ENCODE results near the gene TMEM53. TPM values are rescaled to one million over a fixed set of nuclear protein-coding genes. Genes with fewer than 3 reads are reported as not detected.
"Not testable (repeated sequence)": the region's sequence is repeated elsewhere in the genome, so short reads cannot be mapped to it uniquely, and the experiment has no call there.

Gene TMEM53
- total RNA-seq, 1 donor from 2014 or later, result 12.2 TPM

- H3K4me3 ChIP-seq (ENCODE audit: low read depth, low read length), result no peak overlapping the region
- no peaks in the 10 kb centered on the region for H3K36me3 ChIP-seq (ENCODE audit: control insufficient read depth, insufficient read depth, low read length)
- no peak for DNase-seq (ENCODE audit: low read depth)
- no peaks in the 10 kb centered on the region for H3K27me3 ChIP-seq (ENCODE audit: control insufficient read depth, insufficient read depth, low read length)
- no peak for TF ChIP-seq CTCF (IDR thresholded peaks at IDR 0.05; ENCODE audit: insufficient read depth, low read length, poor library complexity, severe bottlenecking)
Measured at GRCh38 chr1:44701141-44701573, 26.9 kb upstream of the TMEM53 start.

GRCh38 chr1:44700573-44700972, 26.3 kb upstream of the TMEM53 start:
- DNase-seq (ENCODE audit: low read depth), result no peak
- no peak for TF ChIP-seq CTCF (IDR thresholded peaks at IDR 0.05; ENCODE audit: insufficient read depth, low read length, poor library complexity, severe bottlenecking)
- Histone ChIP-seq H3K4me3 (ENCODE audit: low read depth, low read length) (no peak overlapping the region), H3K27me3 (ENCODE audit: control insufficient read depth, insufficient read depth, low read length) (no peaks in the 10 kb centered on the region), H3K36me3 (ENCODE audit: control insufficient read depth, insufficient read depth, low read length) (no peaks in the 10 kb centered on the region)

GRCh38 chr1:44699375-44699774, 25.1 kb upstream of the TMEM53 start:
- DNase-seq (ENCODE audit: low read depth), result not testable (repeated sequence)

GRCh38 chr1:44698138-44698537, 23.9 kb upstream of the TMEM53 start:
- Histone ChIP-seq H3K27me3 (ENCODE audit: control insufficient read depth, insufficient read depth, low read length) (no peaks in the 10 kb centered on the region), H3K4me3 (ENCODE audit: low read depth, low read length) (no peak overlapping the region), H3K36me3 (ENCODE audit: control insufficient read depth, insufficient read depth, low read length) (no peaks in the 10 kb centered on the region)
- DNase-seq (ENCODE audit: low read depth), result no peak
- no peak for TF ChIP-seq CTCF (IDR thresholded peaks at IDR 0.05; ENCODE audit: insufficient read depth, low read length, poor library complexity, severe bottlenecking)

More at GRCh38 chr1:44699375-44699774, 25.1 kb upstream of the TMEM53 start:
- not testable (repeated sequence) for H3K4me3 ChIP-seq (ENCODE audit: low read depth, low read length); H3K27me3 ChIP-seq (ENCODE audit: control insufficient read depth, insufficient read depth, low read length); H3K36me3 ChIP-seq (ENCODE audit: control insufficient read depth, insufficient read depth, low read length)

- no peak for TF ChIP-seq CTCF (IDR thresholded peaks at IDR 0.05; ENCODE audit: insufficient read depth, low read length, poor library complexity, severe bottlenecking)
- Histone ChIP-seq H3K4me3 (ENCODE audit: low read depth, low read length) (no peak overlapping the region), H3K36me3 (ENCODE audit: control insufficient read depth, insufficient read depth, low read length) (no peaks in the 10 kb centered on the region), H3K27me3 (ENCODE audit: control insufficient read depth, insufficient read depth, low read length) (no peaks in the 10 kb centered on the region)
- DNase-seq (ENCODE audit: low read depth), result no peak
Measured at GRCh38 chr1:44696789-44697345, 22.6 kb upstream of the TMEM53 start.

- no peak for DNase-seq (ENCODE audit: low read depth)
- no peak for TF ChIP-seq CTCF (IDR thresholded peaks at IDR 0.05; ENCODE audit: insufficient read depth, low read length, poor library complexity, severe bottlenecking)
- H3K36me3 ChIP-seq (ENCODE audit: control insufficient read depth, insufficient read depth, low read length), result no peaks in the 10 kb centered on the region
- no peak overlapping the region for H3K4me3 ChIP-seq (ENCODE audit: low read depth, low read length)
- no peaks in the 10 kb centered on the region for H3K27me3 ChIP-seq (ENCODE audit: control insufficient read depth, insufficient read depth, low read length)
Measured at GRCh38 chr1:44696101-44696500, 21.8 kb upstream of the TMEM53 start.
